Astrocyte (in vitro differentiated cells and primary cell): ENCODE data around the gene NFATC4.

Source experiments
- EZH2 ChIP-seq: IDR thresholded peaks from 2 replicates; pipeline ENCODE4 v1.6.1; 2012; ENCODE audit warnings: mild to moderate bottlenecking, low read length, inconsistent platforms; ENCODE audit not compliant: insufficient read depth
- TF ChIP-seq, protein P1 (sequence below): IDR thresholded peaks from 2 replicates; pipeline ENCODE4 v1.5.1; 2011; ENCODE audit warnings: low read depth, mild to moderate bottlenecking, inconsistent platforms, low read length, moderate library complexity; ENCODE audit not compliant: insufficient read depth

DNA sequence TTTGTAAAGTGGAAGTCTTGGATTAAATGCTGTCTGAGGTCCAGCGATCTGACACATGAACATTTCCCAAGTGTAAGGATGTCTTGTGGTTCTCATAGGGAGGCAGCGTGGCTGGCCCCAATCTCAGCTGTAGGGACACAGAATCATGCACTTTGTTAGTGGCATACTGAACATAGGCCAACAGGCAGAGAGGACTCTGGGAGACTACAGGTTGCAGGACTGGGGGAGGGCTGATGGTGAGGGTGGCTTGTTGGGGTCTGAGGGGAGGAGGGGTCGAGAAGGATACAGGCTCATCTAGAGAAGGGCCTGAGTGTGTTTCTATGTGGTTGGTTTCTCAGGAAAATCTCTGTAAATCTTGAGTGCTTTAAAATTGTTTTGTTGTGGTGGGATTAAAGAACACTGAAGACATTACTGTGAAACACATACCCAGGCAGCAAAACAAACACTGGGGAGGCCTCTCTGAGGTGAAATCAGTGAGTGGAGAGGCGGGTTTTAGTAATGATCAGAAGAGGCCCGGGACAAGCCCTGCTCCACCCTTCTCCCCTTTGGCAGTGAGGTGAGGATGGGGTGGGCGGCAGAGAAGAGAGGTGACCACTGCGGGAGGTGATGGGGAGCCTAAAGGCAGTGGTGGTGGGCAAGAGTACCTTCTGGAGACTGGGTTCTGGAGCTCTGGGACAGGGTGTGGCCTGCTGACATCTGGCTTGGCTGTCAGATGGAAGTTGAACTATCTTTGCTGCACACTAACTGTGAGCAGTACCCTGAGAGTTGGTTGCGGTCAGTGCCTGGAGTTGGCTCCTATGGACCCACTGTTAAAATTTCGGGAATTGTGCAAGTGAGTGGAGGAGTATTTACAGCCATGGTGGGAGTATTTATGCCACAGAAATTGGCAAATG lies 34.1 kb downstream of the NFATC4 start:
- TF ChIP-seq, protein P1, sequence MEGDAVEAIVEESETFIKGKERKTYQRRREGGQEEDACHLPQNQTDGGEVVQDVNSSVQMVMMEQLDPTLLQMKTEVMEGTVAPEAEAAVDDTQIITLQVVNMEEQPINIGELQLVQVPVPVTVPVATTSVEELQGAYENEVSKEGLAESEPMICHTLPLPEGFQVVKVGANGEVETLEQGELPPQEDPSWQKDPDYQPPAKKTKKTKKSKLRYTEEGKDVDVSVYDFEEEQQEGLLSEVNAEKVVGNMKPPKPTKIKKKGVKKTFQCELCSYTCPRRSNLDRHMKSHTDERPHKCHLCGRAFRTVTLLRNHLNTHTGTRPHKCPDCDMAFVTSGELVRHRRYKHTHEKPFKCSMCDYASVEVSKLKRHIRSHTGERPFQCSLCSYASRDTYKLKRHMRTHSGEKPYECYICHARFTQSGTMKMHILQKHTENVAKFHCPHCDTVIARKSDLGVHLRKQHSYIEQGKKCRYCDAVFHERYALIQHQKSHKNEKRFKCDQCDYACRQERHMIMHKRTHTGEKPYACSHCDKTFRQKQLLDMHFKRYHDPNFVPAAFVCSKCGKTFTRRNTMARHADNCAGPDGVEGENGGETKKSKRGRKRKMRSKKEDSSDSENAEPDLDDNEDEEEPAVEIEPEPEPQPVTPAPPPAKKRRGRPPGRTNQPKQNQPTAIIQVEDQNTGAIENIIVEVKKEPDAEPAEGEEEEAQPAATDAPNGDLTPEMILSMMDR: no peak
- no peak for TF ChIP-seq EZH2
